Femur (tissue), 1 donor: ENCODE results near the gene COL18A1.

Source experiments
- DNase-seq: peaks from one replicate; pipeline ENCODE4 v3.0.0-alpha.2; 2017

COL18A1 gene

DNA sequence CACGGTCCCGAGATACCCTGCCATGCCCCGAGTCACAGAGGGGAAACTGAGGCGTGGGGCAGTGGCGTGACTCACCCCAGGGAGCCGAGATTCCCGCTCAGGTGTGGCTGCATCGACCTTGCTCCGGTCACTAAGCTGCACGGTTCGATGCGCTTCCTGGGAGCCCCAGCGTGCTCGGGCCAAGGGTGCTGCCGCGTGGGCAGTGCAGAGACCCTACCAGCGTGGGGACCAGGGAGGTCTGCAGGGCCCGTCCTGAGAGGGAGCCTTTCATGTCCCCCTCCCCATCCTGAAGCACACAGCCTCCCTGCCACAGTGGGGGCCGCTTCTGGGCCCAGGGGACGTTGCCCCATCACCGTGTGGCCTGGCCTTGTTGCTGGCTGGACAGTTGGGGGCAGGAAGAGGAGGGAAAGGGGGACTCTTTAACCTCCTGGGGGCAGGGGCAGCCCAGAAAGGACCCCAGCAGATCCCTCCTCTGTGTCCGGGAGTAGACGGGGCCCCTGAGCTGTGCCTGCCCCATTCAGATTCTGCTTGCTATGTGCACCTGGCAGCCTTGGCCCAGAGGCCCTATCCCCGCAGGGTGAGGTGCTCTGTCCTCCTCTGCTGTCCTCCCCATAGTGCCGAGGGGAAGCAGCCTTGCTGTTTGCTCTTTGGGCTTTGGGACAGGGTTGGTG, 52.3 kb downstream of the COL18A1 start:
- DNase-seq: no peak

DNA sequence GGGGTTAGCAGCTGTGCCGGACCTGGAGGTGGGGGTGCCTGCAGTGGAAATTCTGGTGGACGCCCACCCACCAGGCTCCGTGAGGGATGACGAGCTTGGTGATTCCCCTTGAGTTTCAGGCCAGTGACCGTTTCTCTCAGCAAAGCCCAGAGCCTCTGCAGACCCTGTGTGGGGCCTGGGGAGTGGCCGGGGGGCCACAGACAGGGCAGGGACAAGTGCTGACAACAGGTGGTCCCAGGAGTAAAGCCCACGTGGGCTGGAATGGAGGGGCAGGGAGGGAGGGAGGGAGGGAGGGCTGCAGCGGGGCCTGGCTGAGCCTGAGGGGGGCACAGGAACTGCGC, 52.8 kb downstream of the COL18A1 start:
- DNase-seq: no peak

- DNase-seq: no peak
Observed at GRCh38 chr21:45458281-45459170, 53.6 kb downstream of the COL18A1 start.

GRCh38 chr21:45459171-45460010, 54.4 kb downstream of the COL18A1 start:
- no peak for DNase-seq

DNA sequence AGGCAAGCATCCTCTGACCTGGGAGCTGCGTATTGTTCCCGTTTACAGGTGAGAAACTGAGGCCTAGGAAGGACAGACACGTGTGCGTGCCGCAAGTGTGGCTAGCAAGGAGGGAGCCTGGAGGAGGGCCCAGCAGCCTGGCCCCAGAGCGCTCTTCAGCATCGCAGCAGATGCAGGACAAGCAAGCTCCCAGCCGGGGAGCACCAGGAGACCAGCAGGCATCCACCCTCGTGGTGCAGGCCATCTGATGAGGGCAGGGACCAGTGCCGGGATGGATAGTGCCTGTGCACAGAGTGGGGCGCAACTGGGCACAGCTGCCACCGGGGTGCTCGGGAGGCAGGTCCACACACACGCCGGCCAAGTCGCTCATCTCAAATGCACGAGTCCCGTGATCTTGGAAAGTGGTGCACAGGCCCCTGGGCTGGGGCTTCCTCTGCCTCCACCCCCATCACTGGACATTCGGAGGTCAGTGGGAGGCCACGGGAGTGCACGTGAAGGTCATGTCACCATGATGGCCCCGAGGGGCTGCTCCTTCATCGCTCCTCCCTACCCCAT, 55.1 kb downstream of the COL18A1 start:
- no peak for DNase-seq

- DNase-seq: no peak
Observed at GRCh38 chr21:45460611-45461368, 55.8 kb downstream of the COL18A1 start.

- DNase-seq: no peak
Observed at GRCh38 chr21:45461369-45461750, 56.4 kb downstream of the COL18A1 start.

- DNase-seq: no peak
Observed at GRCh38 chr21:45461806-45462341, 56.9 kb downstream of the COL18A1 start.

DNA sequence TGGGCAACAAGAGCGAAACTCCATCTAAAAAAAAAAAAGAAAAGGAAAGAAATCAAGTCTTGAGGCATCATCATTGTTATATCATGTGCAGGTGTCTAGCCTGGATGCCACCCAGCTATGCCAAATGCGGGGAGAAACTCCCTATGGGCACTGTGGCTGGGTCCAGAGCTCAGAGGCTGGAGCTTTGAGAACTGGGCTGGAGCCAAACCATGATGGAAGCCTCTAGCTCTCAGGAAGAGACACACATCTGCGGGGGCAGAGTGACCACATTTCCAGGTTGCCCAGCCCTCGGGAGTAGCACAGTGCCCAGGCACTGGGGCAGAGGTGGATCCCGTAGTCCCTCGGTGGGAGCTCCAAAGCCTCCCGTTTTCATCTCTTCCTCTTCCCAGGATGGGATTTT, 58.9 kb downstream of the COL18A1 start:
- DNase-seq: no peak

DNA sequence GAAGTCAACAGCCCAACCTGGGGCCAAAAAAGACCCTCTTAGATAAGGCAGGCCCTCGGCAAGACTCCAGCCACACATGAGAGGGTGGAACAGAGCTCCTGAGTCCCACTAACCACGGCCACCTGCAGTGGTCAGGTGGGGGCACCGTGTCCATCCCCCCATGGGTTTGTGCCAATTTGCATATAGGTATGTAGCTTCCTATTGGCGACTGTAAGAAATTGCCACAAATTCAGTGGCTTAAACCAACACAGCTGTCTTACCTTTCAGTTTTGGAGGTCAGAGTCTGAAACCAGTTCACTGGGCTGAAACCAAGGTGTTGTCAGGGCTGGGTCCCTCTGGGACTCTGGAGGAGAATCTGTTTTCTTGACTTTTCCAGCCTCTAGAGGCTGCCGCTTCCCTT, 59.3 kb downstream of the COL18A1 start:
- DNase-seq: no peak

- no peak for DNase-seq
Observed at GRCh38 chr21:45465105-45465504, 60.1 kb downstream of the COL18A1 start.

- no peak for DNase-seq
Observed at GRCh38 chr21:45465611-45466329, 60.8 kb downstream of the COL18A1 start.

DNA sequence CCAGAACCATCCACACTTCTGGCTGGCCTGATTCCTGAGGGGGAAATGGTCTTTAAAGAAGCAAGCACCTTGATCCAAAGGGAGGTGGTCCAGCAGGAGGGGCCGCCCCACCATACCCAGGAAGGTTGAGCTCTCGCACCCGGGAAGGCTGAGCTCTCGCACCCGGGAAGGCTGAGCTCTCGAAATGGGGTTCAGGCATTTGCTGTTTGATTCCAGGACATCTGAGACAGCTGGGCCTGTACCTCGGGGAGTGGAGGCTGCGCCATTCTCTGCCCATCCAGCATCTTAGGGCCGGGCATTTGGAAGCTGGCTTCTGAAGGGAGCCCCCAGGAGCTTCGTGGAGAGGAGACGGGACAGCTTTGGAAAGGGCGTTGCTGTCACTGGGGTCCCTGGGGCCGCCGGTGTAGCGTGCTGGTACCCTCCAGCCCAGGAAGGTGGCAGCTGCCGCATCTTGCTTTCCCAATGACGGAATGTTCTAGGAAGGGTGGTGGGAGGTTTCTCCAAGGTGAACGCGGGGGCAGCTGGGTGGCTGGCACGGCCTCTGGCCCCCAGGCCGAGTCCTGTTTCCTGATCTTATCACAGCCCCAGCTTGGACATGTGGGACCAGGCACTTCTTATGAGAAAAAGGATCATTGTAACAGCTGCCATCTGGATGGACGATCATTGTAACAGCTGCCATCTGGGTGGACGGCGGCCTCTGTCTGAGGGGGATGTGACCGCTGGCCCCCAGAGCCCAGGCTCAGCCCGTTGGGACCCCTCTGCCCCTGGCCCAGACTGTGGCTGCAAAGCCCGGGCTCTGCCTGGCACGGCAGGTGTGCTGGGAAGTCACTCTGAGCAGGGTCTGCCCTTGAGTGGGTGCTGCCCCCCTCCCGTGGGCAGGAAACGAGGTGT, 61.6 kb downstream of the COL18A1 start:
- DNase-seq: no peak

DNA sequence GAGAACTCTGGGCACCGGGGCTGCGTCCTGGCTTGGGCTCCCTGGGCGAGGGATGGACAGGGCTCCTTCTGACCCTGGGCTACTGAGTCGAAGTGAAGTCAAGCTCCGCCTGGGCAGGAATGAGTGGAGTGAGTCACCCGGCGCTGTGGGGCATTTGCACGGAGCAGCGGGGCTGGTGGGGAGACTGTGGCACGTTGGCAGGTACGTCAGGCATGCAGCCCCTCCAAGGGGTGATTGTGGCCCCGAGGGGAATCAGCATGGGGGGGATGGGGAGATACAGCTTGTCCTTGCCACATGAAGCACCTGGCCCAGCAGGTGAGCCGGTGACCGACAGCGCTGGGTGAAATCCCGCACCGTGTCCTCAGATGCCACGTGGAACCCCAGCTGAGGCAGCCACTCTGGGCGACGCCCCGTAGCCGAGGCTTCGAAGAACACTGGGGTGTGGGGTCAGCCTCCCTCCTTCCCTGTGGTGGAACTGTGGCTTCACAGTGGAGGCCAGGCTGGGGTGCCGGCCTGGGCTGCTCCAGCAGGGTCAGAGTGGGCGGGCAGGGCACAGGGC, 62.3 kb downstream of the COL18A1 start:
- no peak for DNase-seq

GRCh38 chr21:45468051-45468970, 63.3 kb downstream of the COL18A1 start:
- no peak for DNase-seq

- no peak for DNase-seq
Observed at GRCh38 chr21:45468971-45469272, 64.0 kb downstream of the COL18A1 start.

DNA sequence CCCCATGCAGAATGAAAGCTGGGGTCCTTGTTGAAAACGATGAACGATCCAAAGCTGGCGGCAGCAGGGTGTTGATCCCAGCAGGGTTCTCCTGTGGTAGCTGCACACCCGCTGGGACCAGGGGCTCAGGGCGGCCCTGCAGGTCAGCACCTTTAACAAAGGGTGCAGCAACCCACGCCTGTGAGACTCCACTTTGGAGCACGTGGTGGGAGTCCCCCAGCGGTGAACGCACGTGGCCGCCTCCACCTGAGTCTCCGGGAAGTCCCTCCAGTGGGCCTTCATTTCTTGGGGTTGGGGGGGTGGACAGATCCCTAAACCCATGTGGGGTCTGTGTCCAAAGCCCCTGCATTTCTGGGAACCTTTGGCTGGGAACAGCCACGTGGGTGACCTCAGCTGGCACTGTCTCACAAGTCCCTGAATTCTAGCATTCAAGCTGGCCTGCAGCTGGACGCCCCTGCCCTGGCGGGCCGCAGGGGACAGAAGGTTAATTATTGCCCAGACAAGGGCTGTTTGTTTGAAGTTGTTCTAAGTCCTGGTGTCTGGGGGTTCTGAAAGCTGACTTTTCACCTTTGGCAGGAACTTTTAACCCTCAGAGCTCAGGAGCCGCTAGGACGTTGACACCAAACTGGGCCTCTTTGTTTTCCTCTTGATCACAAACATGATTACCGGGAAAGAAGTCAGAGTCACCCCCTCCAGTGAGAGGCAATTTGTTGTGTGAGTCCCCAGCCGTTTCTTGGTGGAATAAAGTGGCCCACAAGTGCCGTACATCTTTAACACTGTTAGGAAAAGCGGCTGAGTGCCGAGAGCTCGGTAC, 64.5 kb downstream of the COL18A1 start:
- DNase-seq: no peak

DNA sequence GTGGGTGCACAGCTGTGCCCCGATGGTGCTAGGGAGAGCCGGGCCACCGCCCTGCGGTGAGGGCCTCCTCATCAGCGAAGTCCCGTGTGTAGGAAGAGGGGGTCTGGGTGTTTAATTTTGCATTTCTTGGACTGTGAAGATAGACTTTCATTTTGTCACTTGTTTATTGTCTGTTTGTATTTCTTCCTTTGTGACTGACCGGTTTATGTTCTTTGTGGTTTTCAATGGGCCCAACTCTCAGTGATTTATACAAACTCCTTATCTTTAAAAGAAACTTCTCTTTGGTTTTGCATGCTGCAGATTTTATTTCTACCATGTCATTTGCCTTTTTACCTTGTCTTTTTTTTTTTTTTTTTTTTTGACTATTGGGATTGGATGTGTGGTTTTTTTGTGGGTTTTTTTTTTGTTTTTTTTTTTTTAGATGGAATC, 65.1 kb downstream of the COL18A1 start:
- DNase-seq: no peak
